ENCODE measurements around the gene INPP5A.

The INPP5A gene

GRCh38 chr10:132784866-132785722 is 247.5 kb downstream of the INPP5A start:
- no peaks in the 10 kb centered on the region for H3K27me3 ChIP-seq (replicated peaks; ENCODE audit: control insufficient read depth, insufficient read depth, low read length)
- DNase-seq (ENCODE audit: low read depth), result no peak
- no peak overlapping the region for H3K9ac ChIP-seq (ENCODE audit: low read length)
- no peaks in the 10 kb centered on the region for H3K4me1 ChIP-seq (ENCODE audit: control insufficient read depth, insufficient read depth, low read length)
- no peak overlapping the region for H3K4me3 ChIP-seq (ENCODE audit: low read length)
- H3K36me3 ChIP-seq (ENCODE audit: control insufficient read depth, insufficient read depth, low read length, severe bottlenecking), result peaks cover 18% of the 10 kb centered on the region
- no peaks in the 10 kb centered on the region for H3K9me3 ChIP-seq (ENCODE audit: control insufficient read depth, low read length)

DNA sequence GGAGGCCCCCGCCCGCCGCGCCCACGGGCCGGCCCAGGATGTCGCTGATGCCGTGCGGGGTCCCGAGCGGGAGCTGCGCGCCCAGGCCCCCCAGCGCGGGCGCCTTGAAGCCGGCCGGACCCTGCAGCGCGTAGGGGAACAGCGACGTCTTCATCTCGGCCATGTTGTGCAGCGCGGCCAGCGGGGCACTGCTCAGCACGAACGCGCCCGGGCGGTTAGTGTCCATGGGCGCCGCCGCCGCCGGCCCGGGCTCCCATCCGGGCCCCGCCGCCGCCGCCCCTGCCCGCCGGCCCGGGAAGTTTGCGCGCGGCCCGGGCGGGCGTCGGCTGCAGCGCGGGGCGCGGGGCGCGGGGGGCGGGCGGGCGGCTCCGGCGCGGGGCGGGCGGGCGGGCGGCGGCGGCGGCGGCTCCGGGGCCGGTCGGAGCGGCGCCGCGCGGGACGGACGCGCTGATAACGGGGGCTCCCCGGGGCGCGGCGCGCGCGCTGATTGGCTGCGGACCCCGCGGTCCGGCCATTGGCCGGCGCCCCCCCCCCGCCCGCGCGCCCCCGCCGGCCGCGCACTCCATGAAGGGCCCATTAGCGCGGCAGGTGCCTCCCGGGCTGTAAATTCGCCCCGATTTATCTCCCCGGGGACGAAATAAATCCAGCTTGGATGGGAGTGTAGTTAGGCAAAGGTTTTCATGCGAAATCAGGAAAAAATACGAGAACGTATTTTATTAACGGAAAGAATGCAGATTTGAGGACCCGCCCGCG is 248.3 kb downstream of the INPP5A start, which contains the start of gene NKX6-2:
NKX6-2 (minus strand) TSS at position 425 of the 753 bp plus-strand sequence; CDS start at position 226, 199 bp downstream.
- Histone ChIP-seq H3K27me3 (replicated peaks; ENCODE audit: control insufficient read depth, insufficient read depth, low read length) (no peaks in the 10 kb centered on the region), H3K9ac (ENCODE audit: low read length) (no peak within 1 kb of the TSS), H3K9me3 (ENCODE audit: control insufficient read depth, low read length) (no peaks in the 10 kb centered on the region), H3K4me1 (ENCODE audit: control insufficient read depth, insufficient read depth, low read length) (no peaks in the 10 kb centered on the region), H3K36me3 (ENCODE audit: control insufficient read depth, insufficient read depth, low read length, severe bottlenecking) (peaks cover 15% of the 10 kb centered on the region), H3K4me3 (ENCODE audit: low read length) (no peak within 1 kb of the TSS)
- peak; percentile 35 for DNase-seq (ENCODE audit: low read depth)

DNA sequence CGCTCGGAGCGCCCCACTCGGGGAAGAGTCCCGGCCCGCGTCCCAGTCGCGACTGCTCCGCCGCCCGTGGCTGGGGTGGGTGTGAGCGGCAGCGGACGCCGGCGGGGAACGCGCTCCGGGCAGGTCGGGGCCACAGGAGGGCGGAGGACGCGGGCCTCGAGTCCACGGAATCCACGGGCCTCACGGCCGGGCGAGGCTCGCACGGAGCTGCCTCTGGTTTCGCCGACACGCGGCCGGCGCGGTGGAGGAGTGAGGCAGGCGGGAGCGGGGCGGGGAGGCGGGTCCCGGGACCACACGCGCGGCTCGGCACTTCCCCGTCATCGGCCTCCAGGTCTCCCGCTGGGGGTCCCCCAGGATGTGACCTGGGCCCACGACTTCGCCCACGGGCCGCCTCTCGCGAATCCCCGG is 248.9 kb downstream of the INPP5A start:
- no peak for DNase-seq (ENCODE audit: low read depth)
- Histone ChIP-seq H3K36me3 (ENCODE audit: control insufficient read depth, insufficient read depth, low read length, severe bottlenecking) (peaks cover 15% of the 10 kb centered on the region), H3K9ac (ENCODE audit: low read length) (no peak overlapping the region), H3K9me3 (ENCODE audit: control insufficient read depth, low read length) (no peaks in the 10 kb centered on the region), H3K27me3 (replicated peaks; ENCODE audit: control insufficient read depth, insufficient read depth, low read length) (no peaks in the 10 kb centered on the region), H3K4me3 (ENCODE audit: low read length) (no peak overlapping the region), H3K4me1 (ENCODE audit: control insufficient read depth, insufficient read depth, low read length) (no peaks in the 10 kb centered on the region)

DNA sequence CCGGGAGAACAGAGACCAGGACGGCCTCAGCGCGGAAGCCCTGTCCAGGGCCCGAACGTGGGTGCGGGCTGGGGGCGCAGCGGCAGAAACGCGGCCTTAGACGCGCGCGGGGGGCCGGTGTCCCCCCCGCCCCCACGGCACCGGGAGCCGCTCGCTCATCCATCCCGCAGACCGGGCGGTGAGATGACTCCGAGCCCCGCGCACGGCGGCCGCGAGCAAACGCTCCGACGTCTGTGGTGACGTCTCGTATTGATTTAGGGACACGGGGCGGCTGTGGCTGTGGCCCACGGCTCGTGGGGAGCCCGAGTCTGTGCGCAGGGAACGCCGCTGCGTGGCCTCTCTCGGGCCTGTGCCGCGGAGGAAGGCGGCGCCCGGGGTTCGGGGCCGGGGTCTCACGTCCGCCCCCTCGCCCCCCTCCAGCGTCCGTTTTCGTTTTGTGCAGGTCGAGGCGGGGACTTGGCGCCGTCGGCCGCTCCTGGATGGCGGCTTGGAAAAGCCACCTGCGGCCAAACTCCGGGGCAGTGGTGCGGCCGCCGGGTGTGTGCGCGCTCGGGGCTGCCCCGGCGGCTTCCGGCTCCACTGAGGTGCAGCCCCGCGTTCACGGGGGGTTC is 249.4 kb downstream of the INPP5A start:
- no peak overlapping the region for H3K4me3 ChIP-seq (ENCODE audit: low read length)
- no peaks in the 10 kb centered on the region for H3K9me3 ChIP-seq (ENCODE audit: control insufficient read depth, low read length)
- no peaks in the 10 kb centered on the region for H3K4me1 ChIP-seq (ENCODE audit: control insufficient read depth, insufficient read depth, low read length)
- no peak overlapping the region for H3K9ac ChIP-seq (ENCODE audit: low read length)
- no peaks in the 10 kb centered on the region for H3K27me3 ChIP-seq (replicated peaks; ENCODE audit: control insufficient read depth, insufficient read depth, low read length)
- no peak for DNase-seq (ENCODE audit: low read depth)
- peaks cover 11% of the 10 kb centered on the region for H3K36me3 ChIP-seq (ENCODE audit: control insufficient read depth, insufficient read depth, low read length, severe bottlenecking)

- H3K9ac ChIP-seq (ENCODE audit: low read length), result no peak overlapping the region
- no peak overlapping the region for H3K4me3 ChIP-seq (ENCODE audit: low read length)
- H3K9me3 ChIP-seq (ENCODE audit: control insufficient read depth, low read length), result no peaks in the 10 kb centered on the region
- H3K27me3 ChIP-seq (replicated peaks; ENCODE audit: control insufficient read depth, insufficient read depth, low read length), result peaks cover under 1% of the 10 kb centered on the region
- peaks cover 9% of the 10 kb centered on the region for H3K36me3 ChIP-seq (ENCODE audit: control insufficient read depth, insufficient read depth, low read length, severe bottlenecking)
- peak; percentile 14 for DNase-seq (ENCODE audit: low read depth)
- H3K4me1 ChIP-seq (ENCODE audit: control insufficient read depth, insufficient read depth, low read length), result no peaks in the 10 kb centered on the region
Measured at GRCh38 chr10:132787495-132788179, 250.1 kb downstream of the INPP5A start.

DNA sequence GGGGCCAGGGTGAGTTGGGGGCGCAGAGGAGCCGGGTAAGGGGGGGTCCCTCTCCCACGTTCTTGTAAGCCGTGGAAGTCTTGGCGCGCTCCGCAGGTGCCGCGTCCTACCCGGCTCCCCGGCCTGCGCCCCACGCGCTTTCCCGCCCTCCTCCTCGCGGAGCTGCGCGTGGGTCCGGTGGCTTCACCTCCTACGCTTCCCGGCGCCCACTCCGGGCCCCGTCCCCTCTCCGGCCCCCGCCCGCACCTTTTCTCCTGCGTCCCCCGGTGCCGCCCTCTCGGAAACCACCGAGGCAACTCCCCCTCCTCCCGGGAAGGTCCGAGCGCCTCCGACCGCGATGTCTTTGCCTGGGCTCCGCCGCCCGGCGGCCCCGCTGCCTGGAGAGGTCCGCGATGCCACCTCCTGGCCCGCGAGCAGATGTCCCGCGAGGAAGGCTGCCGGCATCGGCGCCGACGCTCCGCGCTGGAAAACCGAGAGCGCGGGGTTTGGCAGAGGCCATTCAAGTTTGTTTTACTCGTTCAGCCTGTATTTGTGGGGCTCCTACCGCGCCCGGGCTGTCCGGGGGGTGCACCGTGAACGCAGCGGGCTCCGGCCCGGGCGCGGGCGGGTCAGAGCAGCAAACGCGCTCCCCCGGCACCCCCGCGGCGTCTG is 250.7 kb downstream of the INPP5A start:
- Histone ChIP-seq H3K36me3 (ENCODE audit: control insufficient read depth, insufficient read depth, low read length, severe bottlenecking) (peaks cover 2% of the 10 kb centered on the region), H3K27me3 (replicated peaks; ENCODE audit: control insufficient read depth, insufficient read depth, low read length) (peaks cover 7% of the 10 kb centered on the region), H3K9me3 (ENCODE audit: control insufficient read depth, low read length) (no peaks in the 10 kb centered on the region), H3K9ac (ENCODE audit: low read length) (no peak overlapping the region), H3K4me1 (ENCODE audit: control insufficient read depth, insufficient read depth, low read length) (no peaks in the 10 kb centered on the region), H3K4me3 (ENCODE audit: low read length) (no peak overlapping the region)
- peak; percentile 17 for DNase-seq (ENCODE audit: low read depth)

DNA sequence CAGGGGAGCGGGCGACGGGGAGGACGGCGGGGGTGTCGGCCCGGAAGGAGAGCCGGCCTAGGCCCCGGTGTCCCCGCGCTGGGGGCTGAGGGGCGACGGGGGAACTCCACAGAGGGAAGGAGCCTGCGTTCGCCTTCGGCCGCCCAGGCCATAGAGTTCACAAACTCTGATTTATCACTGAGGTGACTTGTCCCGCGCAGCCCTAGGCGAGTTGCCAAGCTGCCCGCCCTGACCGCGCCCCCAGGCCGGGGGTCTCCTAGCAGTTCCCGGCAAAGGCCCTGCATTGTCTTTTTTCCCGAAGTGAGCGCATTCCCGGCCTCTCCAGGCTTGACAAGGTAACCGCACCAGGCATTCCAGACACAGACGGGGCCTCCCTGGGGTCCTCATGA is 251.2 kb downstream of the INPP5A start:
- Histone ChIP-seq H3K4me1 (ENCODE audit: control insufficient read depth, insufficient read depth, low read length) (no peaks in the 10 kb centered on the region), H3K9ac (ENCODE audit: low read length) (no peak overlapping the region), H3K9me3 (ENCODE audit: control insufficient read depth, low read length) (no peaks in the 10 kb centered on the region), H3K36me3 (ENCODE audit: control insufficient read depth, insufficient read depth, low read length, severe bottlenecking) (no peaks in the 10 kb centered on the region), H3K27me3 (replicated peaks; ENCODE audit: control insufficient read depth, insufficient read depth, low read length) (peaks cover 11% of the 10 kb centered on the region), H3K4me3 (ENCODE audit: low read length) (no peak overlapping the region)
- DNase-seq (ENCODE audit: low read depth), result no peak

- peaks cover 12% of the 10 kb centered on the region for H3K27me3 ChIP-seq (replicated peaks; ENCODE audit: control insufficient read depth, insufficient read depth, low read length)
Measured at GRCh38 chr10:132789659-132790148, 252.1 kb downstream of the INPP5A start.

GRCh38 chr10:132790470-132790869 is 252.9 kb downstream of the INPP5A start:
- Histone ChIP-seq H3K9me3 (ENCODE audit: control insufficient read depth, low read length) (no peaks in the 10 kb centered on the region), H3K9ac (ENCODE audit: low read length) (no peak overlapping the region), H3K36me3 (ENCODE audit: control insufficient read depth, insufficient read depth, low read length, severe bottlenecking) (no peaks in the 10 kb centered on the region), H3K4me3 (ENCODE audit: low read length) (no peak overlapping the region), H3K27me3 (replicated peaks; ENCODE audit: control insufficient read depth, insufficient read depth, low read length) (peaks cover 12% of the 10 kb centered on the region), H3K4me1 (ENCODE audit: control insufficient read depth, insufficient read depth, low read length) (no peaks in the 10 kb centered on the region)
- DNase-seq (ENCODE audit: low read depth), result no peak

More at GRCh38 chr10:132789659-132790148, 252.1 kb downstream of the INPP5A start:
- Histone ChIP-seq H3K4me3 (ENCODE audit: low read length) (no peak overlapping the region), H3K4me1 (ENCODE audit: control insufficient read depth, insufficient read depth, low read length) (no peaks in the 10 kb centered on the region), H3K9ac (ENCODE audit: low read length) (no peak overlapping the region), H3K36me3 (ENCODE audit: control insufficient read depth, insufficient read depth, low read length, severe bottlenecking) (no peaks in the 10 kb centered on the region), H3K9me3 (ENCODE audit: control insufficient read depth, low read length) (no peaks in the 10 kb centered on the region)
- DNase-seq (ENCODE audit: low read depth), result no peak

DNA sequence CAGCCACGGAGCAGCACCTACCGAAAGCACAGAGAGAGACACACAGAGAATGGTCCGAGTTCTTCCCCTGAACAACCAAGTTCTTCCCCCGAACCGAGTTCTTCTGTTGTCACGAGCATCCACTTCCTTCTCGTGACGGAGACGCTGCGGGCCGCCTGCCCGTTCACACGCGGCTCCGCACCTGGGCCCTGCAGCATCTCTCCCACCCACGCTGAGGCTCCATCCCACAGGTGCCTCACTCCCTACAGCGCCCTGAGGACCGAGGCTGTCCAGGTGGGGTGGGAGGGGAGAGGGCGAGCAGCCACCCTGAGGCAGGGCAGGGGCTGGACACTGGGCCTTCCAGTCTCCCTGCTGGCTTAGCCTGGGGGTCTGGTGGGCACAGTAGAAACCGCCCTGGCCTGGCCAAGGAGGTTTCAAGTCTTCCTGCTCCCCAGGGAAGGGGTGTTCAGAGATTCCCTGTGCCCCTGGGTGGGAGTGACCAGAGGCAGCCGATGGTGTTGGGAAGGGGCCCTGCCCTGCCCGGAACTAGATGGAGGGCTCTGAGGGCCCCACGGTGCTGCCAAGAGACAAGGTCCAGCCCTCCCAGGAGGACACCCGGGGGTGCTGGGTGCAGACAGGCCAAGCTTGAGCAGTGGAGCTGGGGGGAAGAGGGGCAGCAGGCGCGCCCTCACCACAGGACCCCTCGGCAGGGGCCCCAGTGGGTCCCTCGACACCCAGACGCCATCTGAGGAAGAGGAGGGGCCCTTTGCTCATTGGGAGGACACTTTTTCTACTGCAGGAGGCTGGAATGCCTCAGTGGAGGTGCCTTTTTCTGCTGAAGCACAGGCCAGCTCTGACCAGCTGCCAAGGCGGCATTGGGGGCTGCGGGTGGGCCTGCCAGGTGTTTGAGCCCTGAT is 253.6 kb downstream of the INPP5A start:
- Histone ChIP-seq H3K27me3 (replicated peaks; ENCODE audit: control insufficient read depth, insufficient read depth, low read length) (peaks cover 12% of the 10 kb centered on the region), H3K9me3 (ENCODE audit: control insufficient read depth, low read length) (no peaks in the 10 kb centered on the region), H3K4me3 (ENCODE audit: low read length) (no peak overlapping the region), H3K4me1 (ENCODE audit: control insufficient read depth, insufficient read depth, low read length) (no peaks in the 10 kb centered on the region), H3K36me3 (ENCODE audit: control insufficient read depth, insufficient read depth, low read length, severe bottlenecking) (no peaks in the 10 kb centered on the region), H3K9ac (ENCODE audit: low read length) (no peak overlapping the region)
- DNase-seq (ENCODE audit: low read depth), result no peak

All from adipocyte (in vitro differentiated cells).